Peyer's patch (tissue), 4 donors: ENCODE measurements around the gene SMARCD1.

Experiments
- CTCF ChIP-seq, 6 experiments: fragments of 450-650 bp in 4 of 6; fragments of 200-600 bp in 2 of 6; sonication (generic) in 1 of 6; IDR thresholded peaks; one replicate each; pipeline ENCODE4 v1.5.1; 2017 to 2019; ENCODE audit warnings: antibody characterized with exemption in 6 of 6, mild to moderate bottlenecking in 3 of 6, moderate library complexity in 1 of 6
- POLR2A ChIP-seq, 2 donors: fragments of 450-650 bp; IDR thresholded peaks; one replicate each; pipeline ENCODE4 v1.5.1; 2017; ENCODE audit warnings: antibody characterized with exemption in 2 of 2, mild to moderate bottlenecking in 2 of 2, moderate library complexity in 2 of 2

DNA sequence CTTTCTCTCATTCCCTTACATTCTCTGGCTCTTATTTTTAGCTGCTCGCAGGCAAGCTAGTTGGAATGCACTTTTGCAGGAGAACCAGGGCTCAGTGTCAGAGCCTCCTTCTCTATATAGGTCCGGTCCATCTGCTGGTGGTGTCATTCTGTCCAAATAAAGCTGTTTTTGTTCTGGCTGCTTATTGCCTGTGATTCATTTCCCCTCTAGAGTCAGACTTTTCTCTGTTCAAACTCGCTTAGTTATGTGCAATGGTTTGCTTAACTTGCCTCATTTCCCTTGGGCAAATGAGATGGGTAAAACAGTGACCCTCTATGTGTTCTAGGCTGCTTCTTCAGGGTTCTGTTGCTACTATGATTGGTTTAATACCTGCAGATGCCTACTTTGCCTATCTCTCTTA is 2.9 kb downstream of the SMARCD1 start:
- TF ChIP-seq CTCF (IDR thresholded peaks at IDR 0.05) (no peak), POLR2A (IDR thresholded peaks at IDR 0.05) (no peak)
